Measurements from ENCODE around the gene TFE3.
A peak's percentile ranks its signal among the peaks of the same experiment; 100 is the strongest.

TFE3 gene

GRCh38 chrX:49060914-49061313 is 17.8 kb upstream of the TFE3 start:
- Histone ChIP-seq H3K27me3 (replicated peaks in 2 of 5; ENCODE audit: control insufficient read depth in 4 of 5, insufficient read depth in 5 of 5, low read length in 4 of 5) (no peaks in the 10 kb centered on the region), H3K27ac (ENCODE audit: insufficient read depth in 1 of 2, low read depth in 1 of 2, low read length in 2 of 2, poor library complexity in 1 of 2, severe bottlenecking in 2 of 2) (no peak overlapping the region), H3K4me3 (ENCODE audit: control insufficient read depth in 1 of 7, extremely low read depth in 1 of 7, insufficient read depth in 4 of 7, low read depth in 2 of 7, low read length in 6 of 7) (no peak overlapping the region), H3K4me1 (ENCODE audit: control extremely low read depth in 1 of 4, control insufficient read depth in 4 of 4, insufficient read depth in 4 of 4, low read length in 3 of 4) (no peaks in the 10 kb centered on the region), H3K9me3 (ENCODE audit: control extremely low read depth in 1 of 5, control insufficient read depth in 4 of 5, insufficient read depth in 2 of 5, low read depth in 1 of 5, low read length in 4 of 5) (no peaks in the 10 kb centered on the region), H3K36me3 (ENCODE audit: control insufficient read depth in 4 of 4, insufficient read depth in 4 of 4, low read length in 3 of 4) (peaks cover 0 to 18% (median 2%) of the 10 kb centered on the region in 4 experiments)
- ChIA-PET CTCF (interaction anchor here (1.0 kb wide), 1 partner anchor 35 kb away, joined by 3 read pairs; no protein-coding TSS in a partner anchor), POLR2A (no interaction called here)
- DNase-seq = no peak
- WGBS (ENCODE audit: insufficient coverage) = 100% methylated on average over 1 of the region's 3 CpGs

- no peak overlapping the region for H3K4me3 ChIP-seq (ENCODE audit: control insufficient read depth in 1 of 7, extremely low read depth in 1 of 7, insufficient read depth in 4 of 7, low read depth in 2 of 7, low read length in 6 of 7)
- peaks cover 0 to 15% (median 2%) of the 10 kb centered on the region in 4 experiments for H3K36me3 ChIP-seq (ENCODE audit: control insufficient read depth in 4 of 4, insufficient read depth in 4 of 4, low read length in 3 of 4)
- 87% methylated on average over 7 of the region's 10 CpGs for WGBS (ENCODE audit: insufficient coverage)
- ChIA-PET CTCF (no interaction called here), POLR2A (interaction anchor here (0.6 kb wide), 1 partner anchor 226 kb away, joined by 6 read pairs; no protein-coding TSS in a partner anchor)
- no peak for DNase-seq
- H3K9me3 ChIP-seq (ENCODE audit: control extremely low read depth in 1 of 5, control insufficient read depth in 4 of 5, insufficient read depth in 2 of 5, low read depth in 1 of 5, low read length in 4 of 5) = peaks cover 0 to under 1% (median 0%) of the 10 kb centered on the region in 5 experiments
- H3K27ac ChIP-seq (ENCODE audit: insufficient read depth in 1 of 2, low read depth in 1 of 2, low read length in 2 of 2, poor library complexity in 1 of 2, severe bottlenecking in 2 of 2) = no peak overlapping the region
- H3K4me1 ChIP-seq (ENCODE audit: control extremely low read depth in 1 of 4, control insufficient read depth in 4 of 4, insufficient read depth in 4 of 4, low read length in 3 of 4) = peaks cover 0 to 3% (median under 1%) of the 10 kb centered on the region in 4 experiments
- H3K27me3 ChIP-seq (replicated peaks in 2 of 5; ENCODE audit: control insufficient read depth in 4 of 5, insufficient read depth in 5 of 5, low read length in 4 of 5) = no peaks in the 10 kb centered on the region
These were observed 16.5 kb upstream of the TFE3 start for GRCh38 chrX:49059681-49060085.

- CTCF ChIA-PET = no interaction called here
- peaks cover 0 to 12% (median 2%) of the 10 kb centered on the region in 4 experiments for H3K36me3 ChIP-seq (ENCODE audit: control insufficient read depth in 4 of 4, insufficient read depth in 4 of 4, low read length in 3 of 4)
- peaks cover 0 to 8% (median 3%) of the 10 kb centered on the region in 4 experiments for H3K4me1 ChIP-seq (ENCODE audit: control extremely low read depth in 1 of 4, control insufficient read depth in 4 of 4, insufficient read depth in 4 of 4, low read length in 3 of 4)
- no peaks in the 10 kb centered on the region for H3K27me3 ChIP-seq (replicated peaks in 2 of 5; ENCODE audit: control insufficient read depth in 4 of 5, insufficient read depth in 5 of 5, low read length in 4 of 5)
- H3K4me3 ChIP-seq (ENCODE audit: control insufficient read depth in 1 of 7, extremely low read depth in 1 of 7, insufficient read depth in 4 of 7, low read depth in 2 of 7, low read length in 6 of 7) = no peak overlapping the region
- no peak overlapping the region for H3K27ac ChIP-seq (ENCODE audit: insufficient read depth in 1 of 2, low read depth in 1 of 2, low read length in 2 of 2, poor library complexity in 1 of 2, severe bottlenecking in 2 of 2)
- WGBS (ENCODE audit: insufficient coverage) = 80% methylated on average over 4 of the region's 6 CpGs
- H3K9me3 ChIP-seq (ENCODE audit: control extremely low read depth in 1 of 5, control insufficient read depth in 4 of 5, insufficient read depth in 2 of 5, low read depth in 1 of 5, low read length in 4 of 5) = peaks cover 0 to 2% (median 0%) of the 10 kb centered on the region in 5 experiments
- POLR2A ChIA-PET = no interaction called here
- DNase-seq = no peak
These were observed 16.0 kb upstream of the TFE3 start for GRCh38 chrX:49059201-49059600.

GRCh38 chrX:49058794-49059193 is 15.6 kb upstream of the TFE3 start, which contains the start of gene CCDC120:
TSS of gene CCDC120 (plus strand) at chrX:49058999. CDS start at chrX:49062042, 3,043 bp downstream.
- Histone ChIP-seq H3K9me3 (ENCODE audit: control extremely low read depth in 1 of 5, control insufficient read depth in 4 of 5, insufficient read depth in 2 of 5, low read depth in 1 of 5, low read length in 4 of 5) (peaks cover 0 to 2% (median 0%) of the 10 kb centered on the region in 5 experiments), H3K27me3 (replicated peaks in 2 of 5; ENCODE audit: control insufficient read depth in 4 of 5, insufficient read depth in 5 of 5, low read length in 4 of 5) (no peaks in the 10 kb centered on the region), H3K4me1 (ENCODE audit: control extremely low read depth in 1 of 4, control insufficient read depth in 4 of 4, insufficient read depth in 4 of 4, low read length in 3 of 4) (peaks cover 0 to 12% (median 7%) of the 10 kb centered on the region in 4 experiments), H3K4me3 (ENCODE audit: control insufficient read depth in 1 of 7, extremely low read depth in 1 of 7, insufficient read depth in 4 of 7, low read depth in 2 of 7, low read length in 6 of 7) (no peak within 1 kb of the TSS), H3K36me3 (ENCODE audit: control insufficient read depth in 4 of 4, insufficient read depth in 4 of 4, low read length in 3 of 4) (peaks cover 0 to 8% (median 2%) of the 10 kb centered on the region in 4 experiments), H3K27ac (ENCODE audit: insufficient read depth in 1 of 2, low read depth in 1 of 2, low read length in 2 of 2, poor library complexity in 1 of 2, severe bottlenecking in 2 of 2) (no peak within 1 kb of the TSS)
- ChIA-PET CTCF (no interaction called here), POLR2A (no interaction called here)
- no peak for DNase-seq
- WGBS (ENCODE audit: insufficient coverage) = 77% methylated on average over 4 of the region's 5 CpGs

- no peak for DNase-seq
- H3K27ac ChIP-seq (ENCODE audit: insufficient read depth in 1 of 2, low read depth in 1 of 2, low read length in 2 of 2, poor library complexity in 1 of 2, severe bottlenecking in 2 of 2) = peak overlapping the region in 1 of 2 experiments; percentile 70
- H3K4me1 ChIP-seq (ENCODE audit: control extremely low read depth in 1 of 4, control insufficient read depth in 4 of 4, insufficient read depth in 4 of 4, low read length in 3 of 4) = peaks cover 0 to 20% (median 8%) of the 10 kb centered on the region in 4 experiments
- ChIA-PET POLR2A (no interaction called here), CTCF (no interaction called here)
- no peaks in the 10 kb centered on the region for H3K27me3 ChIP-seq (replicated peaks in 2 of 5; ENCODE audit: control insufficient read depth in 4 of 5, insufficient read depth in 5 of 5, low read length in 4 of 5)
- peaks cover 0 to 2% (median 0%) of the 10 kb centered on the region in 4 experiments for H3K36me3 ChIP-seq (ENCODE audit: control insufficient read depth in 4 of 4, insufficient read depth in 4 of 4, low read length in 3 of 4)
- peaks cover 0 to 2% (median 0%) of the 10 kb centered on the region in 5 experiments for H3K9me3 ChIP-seq (ENCODE audit: control extremely low read depth in 1 of 5, control insufficient read depth in 4 of 5, insufficient read depth in 2 of 5, low read depth in 1 of 5, low read length in 4 of 5)
- WGBS (ENCODE audit: insufficient coverage) = 90% methylated on average over 4 of the region's 5 CpGs
- H3K4me3 ChIP-seq (ENCODE audit: control insufficient read depth in 1 of 7, extremely low read depth in 1 of 7, insufficient read depth in 4 of 7, low read depth in 2 of 7, low read length in 6 of 7) = peak overlapping the region in 6 of 7 experiments; percentile 42 to 72 (median 64)
These were observed 11.1 kb upstream of the TFE3 start for GRCh38 chrX:49054073-49054762.

GRCh38 chrX:49053223-49054072 is 10.3 kb upstream of the TFE3 start:
- Histone ChIP-seq H3K9me3 (ENCODE audit: control extremely low read depth in 1 of 5, control insufficient read depth in 4 of 5, insufficient read depth in 2 of 5, low read depth in 1 of 5, low read length in 4 of 5) (peaks cover 0 to 2% (median 0%) of the 10 kb centered on the region in 5 experiments), H3K4me1 (ENCODE audit: control extremely low read depth in 1 of 4, control insufficient read depth in 4 of 4, insufficient read depth in 4 of 4, low read length in 3 of 4) (peaks cover 0 to 20% (median 8%) of the 10 kb centered on the region in 4 experiments), H3K36me3 (ENCODE audit: control insufficient read depth in 4 of 4, insufficient read depth in 4 of 4, low read length in 3 of 4) (peaks cover 0 to 2% (median 0%) of the 10 kb centered on the region in 4 experiments), H3K27ac (ENCODE audit: insufficient read depth in 1 of 2, low read depth in 1 of 2, low read length in 2 of 2, poor library complexity in 1 of 2, severe bottlenecking in 2 of 2) (peak overlapping the region in 1 of 2 experiments; percentile 70), H3K27me3 (replicated peaks in 2 of 5; ENCODE audit: control insufficient read depth in 4 of 5, insufficient read depth in 5 of 5, low read length in 4 of 5) (no peaks in the 10 kb centered on the region), H3K4me3 (ENCODE audit: control insufficient read depth in 1 of 7, extremely low read depth in 1 of 7, insufficient read depth in 4 of 7, low read depth in 2 of 7, low read length in 6 of 7) (peak overlapping the region; percentile 42 to 72 (median 63))
- WGBS (ENCODE audit: insufficient coverage) = 36% methylated on average over 72 of the region's 79 CpGs
- peak; percentile 61 to 77 (median 71) for DNase-seq
- CTCF ChIA-PET = interaction anchor here (1.1 kb wide), 1 partner anchor 10 kb away, joined by 3 read pairs; no protein-coding TSS in a partner anchor
- POLR2A ChIA-PET = no interaction called here
